HG03025 (cell line): ENCODE measurements around the gene CDH12.
"Not testable (repeated sequence)": the region's sequence is repeated elsewhere in the genome, so short reads cannot be mapped to it uniquely, and the experiment has no call there.

Experiments used
- ATAC-seq: cut with Tn5 transposase; IDR thresholded peaks from one replicate; pipeline ENCODE4 v1.9.1; 2021; ENCODE audit warnings: mild to moderate bottlenecking, moderate library complexity; ENCODE audit not compliant: unreplicated experiment, low FRiP score

Gene CDH12

GRCh38 chr5:22590677-22591268 is 262.4 kb downstream of the CDH12 start:
- ATAC-seq = no peak

DNA sequence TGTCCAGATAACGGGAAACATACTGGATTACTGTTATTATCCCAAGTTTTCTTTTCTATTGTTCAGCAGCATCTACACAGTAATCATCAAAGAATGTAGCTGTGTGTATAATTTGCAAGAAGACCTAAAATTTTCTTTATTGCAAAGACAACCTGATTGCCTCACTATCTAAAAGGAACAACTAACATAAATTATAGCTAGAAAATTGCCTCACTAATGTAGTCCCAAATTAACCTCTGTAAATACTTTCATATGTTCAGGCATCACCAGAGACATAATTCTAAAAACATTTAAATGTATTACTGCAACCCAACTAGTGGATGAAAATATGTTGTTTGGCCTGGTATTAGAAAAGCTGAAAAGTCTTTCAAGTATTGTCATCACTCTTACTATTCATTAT is 275.4 kb downstream of the CDH12 start:
- no peak for ATAC-seq

DNA sequence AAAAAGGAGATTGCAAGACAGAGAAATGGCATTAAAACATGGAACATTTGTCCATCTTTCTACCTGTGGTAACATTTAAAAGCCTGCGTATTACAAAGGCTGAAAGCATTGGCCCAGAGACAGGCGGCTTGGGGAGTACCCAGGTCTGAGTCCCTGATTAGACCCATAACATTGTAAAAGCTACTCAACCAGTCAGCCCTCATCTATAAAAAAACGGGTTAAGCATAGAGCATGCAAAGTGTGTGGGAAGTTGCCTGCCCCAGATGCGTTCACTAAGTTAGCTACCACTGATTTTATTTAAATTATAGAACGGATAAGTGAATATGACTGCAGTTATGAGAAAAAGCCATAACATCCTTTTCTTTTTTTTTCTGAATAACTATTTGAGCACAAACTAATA is 276.1 kb downstream of the CDH12 start:
- ATAC-seq = no peak

DNA sequence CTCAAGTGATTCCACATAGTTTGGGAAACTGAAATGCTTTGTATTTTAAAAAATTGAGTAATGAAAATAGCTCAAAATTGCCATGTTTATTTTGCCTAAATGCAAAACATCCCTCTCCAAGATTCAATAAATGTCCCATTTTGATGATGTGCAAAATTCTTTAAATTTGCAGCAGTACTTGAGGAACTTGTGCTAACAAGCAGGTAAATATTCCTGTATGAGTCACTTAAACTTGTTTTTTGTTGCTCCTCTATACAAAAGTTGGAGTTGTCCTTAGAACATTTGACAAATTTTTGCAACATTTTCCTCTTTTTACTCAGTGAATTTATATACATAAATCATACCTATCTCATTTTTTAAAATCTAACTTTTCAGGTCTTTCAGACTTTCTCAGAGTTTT is 280.2 kb downstream of the CDH12 start:
- no peak for ATAC-seq

- ATAC-seq = no peak
Measured at GRCh38 chr5:22567983-22568382, 285.2 kb downstream of the CDH12 start.

GRCh38 chr5:22560147-22560546 is 293.0 kb downstream of the CDH12 start:
- ATAC-seq = no peak

- no peak for ATAC-seq
Measured at GRCh38 chr5:22557251-22557650, 295.9 kb downstream of the CDH12 start.

- ATAC-seq = no peak
Measured at GRCh38 chr5:22554475-22554874, 298.7 kb downstream of the CDH12 start.

- ATAC-seq = no peak
Measured at GRCh38 chr5:22549876-22550671, 303.1 kb downstream of the CDH12 start.

GRCh38 chr5:22542340-22542739 is 310.8 kb downstream of the CDH12 start:
- ATAC-seq = no peak

DNA sequence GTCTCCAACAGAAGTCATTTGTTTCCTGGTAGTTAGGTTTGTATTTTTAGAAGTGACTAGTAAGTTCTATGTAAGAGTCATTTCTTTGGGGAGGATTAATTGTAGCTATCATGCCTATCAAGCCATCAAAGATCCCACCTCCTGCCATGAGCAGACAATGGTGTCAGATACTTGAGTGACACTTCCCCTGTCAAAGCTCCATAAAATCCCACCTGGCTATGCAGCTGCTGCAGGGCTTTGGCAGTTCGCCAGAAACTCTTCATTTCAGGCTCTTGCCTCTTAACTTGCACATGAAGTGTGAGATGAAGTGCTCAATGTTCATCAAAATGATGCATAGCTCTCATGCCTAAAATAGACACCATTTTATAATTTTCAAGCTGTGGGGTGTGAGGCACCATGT is 312.1 kb downstream of the CDH12 start:
- no peak for ATAC-seq

DNA sequence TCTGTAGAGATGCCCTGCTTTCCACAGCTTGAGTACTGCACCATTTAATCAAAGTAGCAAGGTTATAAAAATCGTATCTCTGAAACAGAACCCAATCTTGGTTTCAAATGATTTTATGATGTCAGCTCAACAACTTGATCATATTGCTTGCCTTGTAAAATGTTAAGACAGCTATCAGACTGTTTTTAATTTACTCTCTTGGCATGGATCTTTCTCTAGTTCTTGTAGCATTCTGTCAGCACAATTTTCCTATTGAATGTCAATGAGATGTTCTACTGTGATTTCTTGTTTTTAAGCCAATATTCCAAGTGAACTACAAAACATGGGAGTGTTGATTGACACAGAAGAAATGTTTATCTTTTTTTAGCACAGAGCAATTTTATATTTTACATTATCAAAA is 313.4 kb downstream of the CDH12 start:
- no peak for ATAC-seq

DNA sequence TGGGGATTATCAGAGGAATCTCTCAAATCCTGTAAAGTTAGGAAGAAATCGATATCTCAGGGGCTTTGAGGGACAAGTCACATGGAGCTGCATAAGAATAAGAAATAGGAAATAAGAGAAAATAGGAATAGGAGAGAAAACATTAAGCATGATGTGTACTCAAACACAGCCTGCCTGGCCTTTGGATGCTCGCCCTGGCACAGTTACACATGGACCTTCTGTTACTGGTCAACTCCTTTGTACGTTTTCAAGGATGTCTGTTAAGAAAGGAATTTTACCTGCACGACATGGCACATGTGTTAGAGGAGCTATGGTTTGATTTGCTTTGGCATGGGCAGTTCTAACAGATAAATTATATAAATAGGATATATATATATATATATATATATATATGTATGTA is 321.2 kb downstream of the CDH12 start:
- no peak for ATAC-seq

GRCh38 chr5:22521521-22521920 is 331.6 kb downstream of the CDH12 start:
- ATAC-seq = no peak

DNA sequence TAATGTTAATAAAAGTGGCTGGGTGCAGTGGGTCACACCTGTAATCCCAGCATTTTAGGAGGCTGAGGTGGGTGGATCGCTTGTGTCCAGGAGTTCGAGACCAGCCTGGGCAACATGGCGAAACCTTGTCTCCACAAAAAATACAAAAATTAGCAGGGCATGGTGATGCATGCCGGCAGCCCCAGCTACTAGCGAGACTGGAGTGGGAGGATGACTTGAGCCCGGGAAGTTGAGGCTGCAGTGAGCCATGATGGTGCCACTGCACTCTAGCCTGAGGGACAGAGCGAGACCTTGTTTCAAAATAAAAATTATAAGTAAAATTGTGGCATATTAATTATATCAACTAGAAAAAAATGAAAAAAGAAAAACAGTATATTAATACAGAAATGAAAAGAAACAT is 336.6 kb downstream of the CDH12 start:
- ATAC-seq = not testable (repeated sequence)

DNA sequence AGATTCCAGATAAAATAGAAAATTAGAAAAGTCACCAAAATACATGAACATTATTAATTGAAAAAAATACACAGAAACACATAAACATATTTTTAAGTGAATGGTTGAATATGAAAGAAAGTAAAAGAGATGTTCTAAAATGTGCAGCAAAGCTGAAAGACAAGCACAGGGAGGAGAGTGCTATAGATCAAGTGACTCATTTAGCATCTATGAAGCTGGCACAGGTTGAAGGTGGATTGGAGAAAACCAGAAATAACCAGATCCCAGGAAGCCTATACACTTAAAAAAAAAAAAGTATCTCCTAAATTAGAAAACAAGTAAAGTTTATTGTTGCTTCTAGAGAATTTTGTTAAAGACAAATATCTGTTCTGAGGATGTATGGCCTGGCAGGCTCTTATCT is 338.9 kb downstream of the CDH12 start:
- no peak for ATAC-seq

- no peak for ATAC-seq
Measured at GRCh38 chr5:22505891-22506290, 347.3 kb downstream of the CDH12 start.

GRCh38 chr5:22504411-22504810 is 348.7 kb downstream of the CDH12 start:
- no peak for ATAC-seq

DNA sequence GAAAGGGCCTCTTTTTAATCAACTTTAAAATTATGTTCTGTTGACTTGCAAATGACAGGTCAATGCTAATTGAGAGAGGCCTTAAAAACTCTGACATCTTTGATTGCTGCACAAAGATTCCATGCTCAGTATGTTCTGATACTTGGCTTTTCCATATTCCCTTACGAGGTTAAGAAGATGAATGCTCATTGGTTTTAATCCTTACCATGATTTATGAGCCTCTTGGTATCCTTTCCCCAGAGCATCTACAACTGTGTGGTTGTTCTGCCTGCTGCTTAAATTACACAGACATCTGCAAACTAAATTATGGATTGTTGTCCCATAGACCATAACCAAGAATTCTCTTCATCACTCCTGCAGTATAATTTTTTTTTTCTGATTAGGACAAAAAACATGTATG is 352.6 kb downstream of the CDH12 start:
- no peak for ATAC-seq

DNA sequence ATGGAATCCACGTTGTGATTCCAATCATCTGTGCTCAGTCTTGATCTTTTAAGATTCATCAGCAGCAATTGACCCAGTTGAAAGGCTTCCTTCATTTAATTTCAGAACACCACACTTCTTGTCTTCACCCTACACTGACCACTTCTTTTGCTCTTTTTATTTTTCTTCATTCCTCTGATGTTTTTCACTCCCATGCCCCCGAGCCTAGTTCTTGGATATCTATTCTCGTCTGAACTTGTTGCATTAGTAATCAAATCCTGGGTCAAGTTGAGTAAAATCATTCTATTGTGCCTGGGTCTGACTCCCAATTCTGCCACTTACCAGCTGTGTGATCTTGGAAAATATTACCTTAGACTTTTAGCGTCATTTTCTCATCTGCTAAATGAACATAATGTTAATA is 356.5 kb downstream of the CDH12 start:
- ATAC-seq = no peak

DNA sequence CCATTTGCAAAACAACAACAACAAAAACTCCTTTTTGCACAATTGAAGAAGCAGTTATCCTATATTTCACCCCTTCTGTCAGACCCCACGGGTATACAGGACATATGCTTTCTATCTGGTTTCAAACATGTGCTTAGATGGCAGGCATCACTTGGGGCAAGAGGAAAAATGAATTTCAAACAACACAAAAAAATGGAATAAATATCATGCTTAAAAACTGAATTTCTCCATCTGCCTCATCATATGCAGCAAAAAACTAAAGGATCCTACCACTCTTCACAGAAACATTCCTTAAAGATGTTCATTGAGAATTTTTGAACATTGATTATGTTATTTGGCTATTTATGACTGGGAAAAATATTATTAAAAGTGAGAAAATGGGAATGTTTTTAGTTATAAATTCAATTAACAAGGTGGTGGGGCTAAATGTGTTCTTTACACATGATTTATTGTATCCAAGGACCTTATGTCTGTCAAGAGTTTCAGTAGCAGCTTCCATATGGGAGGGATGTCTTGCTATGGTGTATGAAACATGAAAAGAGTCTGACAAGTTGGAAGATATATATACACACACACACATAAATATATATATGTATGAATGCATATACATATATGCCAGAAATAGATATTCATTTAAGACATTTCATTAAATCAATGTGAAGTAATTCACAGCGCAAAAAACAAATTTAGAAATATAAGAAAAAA is 358.0 kb downstream of the CDH12 start:
- no peak for ATAC-seq

GRCh38 chr5:22488427-22488826 is 364.7 kb downstream of the CDH12 start:
- ATAC-seq = no peak
